Fibroblast of mammary gland (primary cell): Measurements from ENCODE around the gene CREB3L2.

ENCODE experiments used
- DNase-seq: peaks from one replicate; pipeline ENCODE4 v3.0.0-alpha.2; 2010; ENCODE audit warnings: low read depth
- H3K4me3 ChIP-seq: 2 replicates; pipeline ENCODE4 v1.5.1; 2011; ENCODE audit warnings: low read depth, mild to moderate bottlenecking, low read length, moderate library complexity; ENCODE audit not compliant: control insufficient read depth
- TF ChIP-seq, protein P1 (sequence below): conservative IDR thresholded peaks from 2 replicates; pipeline ENCODE4 v1.5.1; 2011; ENCODE audit warnings: low read depth, low read length, inconsistent platforms; ENCODE audit not compliant: control insufficient read depth, insufficient read depth

Gene CREB3L2

DNA sequence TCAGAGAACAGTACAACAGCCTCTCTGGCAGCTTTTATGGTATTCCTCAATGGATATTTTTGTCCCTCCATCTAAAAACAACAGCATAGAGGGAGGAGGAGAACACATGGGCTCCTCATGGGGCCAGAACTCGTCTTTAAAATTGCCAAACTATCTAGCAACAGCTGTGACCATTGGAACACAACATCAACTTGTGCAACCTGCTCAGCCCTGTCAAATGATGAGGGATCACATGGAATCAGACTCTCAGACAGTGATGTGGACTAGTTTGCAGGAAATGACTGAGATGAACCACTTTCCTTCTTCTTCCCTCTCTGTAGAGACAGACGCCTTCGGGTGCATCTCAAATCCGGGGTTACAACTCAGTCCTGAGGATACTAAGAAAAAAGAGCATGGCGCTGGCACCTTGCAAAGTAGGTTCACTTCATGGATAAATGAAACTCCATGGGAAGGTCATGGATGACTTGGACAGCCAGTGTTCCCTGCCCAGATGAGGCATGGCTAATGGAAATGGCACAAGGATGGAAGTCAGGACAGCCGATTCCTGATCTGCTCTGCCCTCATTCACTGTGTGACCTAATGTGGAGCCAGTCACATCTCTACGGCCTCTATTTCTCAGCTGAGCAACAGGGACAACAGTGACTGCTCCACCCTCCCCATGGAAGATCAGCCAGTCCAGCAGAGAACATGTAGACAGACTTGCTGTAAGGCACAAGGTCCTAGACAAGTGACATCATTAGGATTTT, 130.5 kb downstream of the CREB3L2 start:
- TF ChIP-seq, protein P1, sequence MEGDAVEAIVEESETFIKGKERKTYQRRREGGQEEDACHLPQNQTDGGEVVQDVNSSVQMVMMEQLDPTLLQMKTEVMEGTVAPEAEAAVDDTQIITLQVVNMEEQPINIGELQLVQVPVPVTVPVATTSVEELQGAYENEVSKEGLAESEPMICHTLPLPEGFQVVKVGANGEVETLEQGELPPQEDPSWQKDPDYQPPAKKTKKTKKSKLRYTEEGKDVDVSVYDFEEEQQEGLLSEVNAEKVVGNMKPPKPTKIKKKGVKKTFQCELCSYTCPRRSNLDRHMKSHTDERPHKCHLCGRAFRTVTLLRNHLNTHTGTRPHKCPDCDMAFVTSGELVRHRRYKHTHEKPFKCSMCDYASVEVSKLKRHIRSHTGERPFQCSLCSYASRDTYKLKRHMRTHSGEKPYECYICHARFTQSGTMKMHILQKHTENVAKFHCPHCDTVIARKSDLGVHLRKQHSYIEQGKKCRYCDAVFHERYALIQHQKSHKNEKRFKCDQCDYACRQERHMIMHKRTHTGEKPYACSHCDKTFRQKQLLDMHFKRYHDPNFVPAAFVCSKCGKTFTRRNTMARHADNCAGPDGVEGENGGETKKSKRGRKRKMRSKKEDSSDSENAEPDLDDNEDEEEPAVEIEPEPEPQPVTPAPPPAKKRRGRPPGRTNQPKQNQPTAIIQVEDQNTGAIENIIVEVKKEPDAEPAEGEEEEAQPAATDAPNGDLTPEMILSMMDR: no peak
- no peak overlapping the region for H3K4me3 ChIP-seq
- peak; percentile 49 for DNase-seq

GRCh38 chr7:137870684-137871083, 131.2 kb downstream of the CREB3L2 start:
- TF ChIP-seq, protein P1: no peak
- H3K4me3 ChIP-seq: no peak overlapping the region
- no peak for DNase-seq

DNA sequence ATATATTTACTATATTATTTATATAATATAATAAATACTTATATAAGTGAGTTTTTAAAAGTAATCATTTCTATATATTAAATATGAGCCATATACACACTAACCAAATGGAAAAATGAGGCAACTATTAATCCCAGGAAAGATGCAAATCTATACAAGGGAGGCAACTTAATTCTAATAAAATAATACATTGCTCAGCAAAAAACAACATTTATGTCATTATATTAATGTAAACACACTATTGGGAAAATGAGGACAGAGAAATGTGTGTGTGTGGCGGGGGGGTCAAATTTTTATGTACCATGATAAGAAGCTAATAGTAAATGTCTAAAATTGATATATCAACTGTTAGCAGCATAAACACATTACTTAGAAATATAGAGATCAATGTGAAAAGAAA, 131.8 kb downstream of the CREB3L2 start:
- TF ChIP-seq, protein P1: no peak
- no peak for DNase-seq
- H3K4me3 ChIP-seq: no peak overlapping the region

- no peak for DNase-seq
- TF ChIP-seq, protein P1: no peak
- no peak overlapping the region for H3K4me3 ChIP-seq
Observed at GRCh38 chr7:137869260-137869659, 132.6 kb downstream of the CREB3L2 start.

DNA sequence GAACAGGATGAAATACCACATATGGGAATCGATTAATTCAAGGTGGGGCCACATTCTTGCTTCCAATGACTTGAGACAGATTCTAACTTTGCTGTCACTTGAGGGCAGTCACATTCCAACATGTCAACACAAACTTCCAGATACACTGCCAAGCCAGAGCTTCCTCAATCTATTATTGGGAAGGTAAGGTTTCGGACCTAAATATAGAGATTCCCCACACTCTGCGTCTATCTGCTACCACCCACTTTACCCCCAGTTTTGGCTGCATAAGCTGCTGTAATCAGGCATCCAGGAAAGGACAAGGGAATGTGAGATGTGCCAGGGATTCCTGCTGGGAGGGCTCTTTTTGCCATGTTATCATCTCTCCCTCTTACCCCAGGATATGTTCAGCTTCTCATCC, 134.6 kb downstream of the CREB3L2 start:
- DNase-seq: no peak
- TF ChIP-seq, protein P1: no peak
- H3K4me3 ChIP-seq: no peak overlapping the region

DNA sequence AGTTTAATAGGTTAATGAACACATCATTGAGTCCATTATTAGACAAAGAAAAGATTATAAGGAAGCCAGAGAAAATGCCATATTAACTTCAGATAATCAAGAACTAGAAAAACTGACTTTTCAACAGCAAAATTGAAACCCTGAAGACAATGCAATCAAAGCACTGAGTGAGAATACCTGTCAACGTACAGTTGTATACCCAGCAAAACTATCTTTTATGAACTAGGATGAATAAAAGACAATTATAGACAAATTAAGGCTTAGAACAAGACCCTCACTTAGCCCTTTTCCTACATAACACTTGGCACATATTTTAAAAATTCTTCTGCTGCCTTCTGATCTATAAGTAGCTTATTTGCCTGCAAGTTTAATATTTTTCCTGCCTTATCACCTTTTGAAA, 136.1 kb downstream of the CREB3L2 start:
- TF ChIP-seq, protein P1: no peak
- no peak overlapping the region for H3K4me3 ChIP-seq
- no peak for DNase-seq
